Measurements from ENCODE around the gene ARHGEF17. TPM values are rescaled to one million over a fixed set of nuclear protein-coding genes. Genes with fewer than 3 reads are reported as not detected.

The ARHGEF17 gene
- polyA plus RNA-seq, 4 donors = 77.0 to 96.1 (median 85.9) TPM

- no peak for DNase-seq (ENCODE audit: low read depth in 4 of 4, low spot score in 3 of 4)
Measured at GRCh38 chr11:73376803-73377629, 68.9 kb downstream of the ARHGEF17 start.

- DNase-seq (ENCODE audit: low read depth in 4 of 4, low spot score in 3 of 4) = no peak
Measured at GRCh38 chr11:73379189-73379880, 71.3 kb downstream of the ARHGEF17 start.

GRCh38 chr11:73380331-73380730 lies 72.3 kb downstream of the ARHGEF17 start:
- DNase-seq (ENCODE audit: low read depth in 4 of 4, low spot score in 3 of 4) = no peak

GRCh38 chr11:73380897-73381410 lies 72.9 kb downstream of the ARHGEF17 start:
- DNase-seq (ENCODE audit: low read depth in 4 of 4, low spot score in 3 of 4) = no peak

GRCh38 chr11:73381589-73381988 lies 73.5 kb downstream of the ARHGEF17 start:
- DNase-seq (ENCODE audit: low read depth in 4 of 4, low spot score in 3 of 4) = no peak

- DNase-seq (ENCODE audit: low read depth in 4 of 4, low spot score in 3 of 4) = no peak
Measured at GRCh38 chr11:73382183-73382582, 74.1 kb downstream of the ARHGEF17 start.

- DNase-seq (ENCODE audit: low read depth in 4 of 4, low spot score in 3 of 4) = no peak
Measured at GRCh38 chr11:73382747-73383146, 74.7 kb downstream of the ARHGEF17 start.

GRCh38 chr11:73383249-73384124 lies 75.4 kb downstream of the ARHGEF17 start:
- peak in 1 of 4 donors; percentile 41 for DNase-seq (ENCODE audit: low read depth in 4 of 4, low spot score in 3 of 4)

- DNase-seq (ENCODE audit: low read depth in 4 of 4, low spot score in 3 of 4) = no peak
Measured at GRCh38 chr11:73384125-73384441, 76.0 kb downstream of the ARHGEF17 start.

- DNase-seq (ENCODE audit: low read depth in 4 of 4, low spot score in 3 of 4) = no peak
Measured at GRCh38 chr11:73384531-73384871, 76.4 kb downstream of the ARHGEF17 start.

GRCh38 chr11:73384872-73385689 lies 77.0 kb downstream of the ARHGEF17 start:
- DNase-seq (ENCODE audit: low read depth in 4 of 4, low spot score in 3 of 4) = no peak

GRCh38 chr11:73386016-73386415 lies 77.9 kb downstream of the ARHGEF17 start:
- no peak for DNase-seq (ENCODE audit: low read depth in 4 of 4, low spot score in 3 of 4)

- DNase-seq (ENCODE audit: low read depth in 4 of 4, low spot score in 3 of 4) = no peak
Measured at GRCh38 chr11:73386546-73386945, 78.5 kb downstream of the ARHGEF17 start.

- peak in 1 of 4 donors; percentile 31 for DNase-seq (ENCODE audit: low read depth in 4 of 4, low spot score in 3 of 4)
Measured at GRCh38 chr11:73387594-73388264, 79.7 kb downstream of the ARHGEF17 start.

- DNase-seq (ENCODE audit: low read depth in 4 of 4, low spot score in 3 of 4) = no peak
Measured at GRCh38 chr11:73388265-73389133, 80.4 kb downstream of the ARHGEF17 start.

GRCh38 chr11:73389134-73389525 lies 81.1 kb downstream of the ARHGEF17 start:
- no peak for DNase-seq (ENCODE audit: low read depth in 4 of 4, low spot score in 3 of 4)

GRCh38 chr11:73389916-73390315 lies 81.8 kb downstream of the ARHGEF17 start:
- DNase-seq (ENCODE audit: low read depth in 4 of 4, low spot score in 3 of 4) = no peak
